Esophagus muscularis mucosa (tissue), 4 donors: ENCODE results near the gene RALGDS.

Experiments
- CTCF ChIP-seq, 3 experiments: fragments of 200-600 bp in 2 of 3; fragments of 450-650 bp in 1 of 3; sonication (generic) in 2 of 3; IDR thresholded peaks; one replicate each; pipeline ENCODE4 v1.5.1; 2017 to 2019; ENCODE audit warnings: antibody characterized with exemption in 3 of 3, mild to moderate bottlenecking in 2 of 3, moderate library complexity in 1 of 3
- EP300 ChIP-seq: sonication (generic); formaldehyde crosslinking; IDR thresholded peaks from one replicate; pipeline ENCODE4 v1.6.1; 2017; ENCODE audit warnings: antibody characterized with exemption
- POLR2A ChIP-seq: fragments of 450-650 bp; IDR thresholded peaks from one replicate; pipeline ENCODE4 v1.6.1; 2017; ENCODE audit warnings: antibody characterized with exemption, moderate library complexity, mild to moderate bottlenecking, low read depth
- POLR2AphosphoS5 ChIP-seq, 2 donors: sonication (generic); formaldehyde crosslinking; IDR thresholded peaks; one replicate each; pipeline ENCODE4 v1.6.1; 2017; ENCODE audit warnings: antibody characterized with exemption in 2 of 2

DNA sequence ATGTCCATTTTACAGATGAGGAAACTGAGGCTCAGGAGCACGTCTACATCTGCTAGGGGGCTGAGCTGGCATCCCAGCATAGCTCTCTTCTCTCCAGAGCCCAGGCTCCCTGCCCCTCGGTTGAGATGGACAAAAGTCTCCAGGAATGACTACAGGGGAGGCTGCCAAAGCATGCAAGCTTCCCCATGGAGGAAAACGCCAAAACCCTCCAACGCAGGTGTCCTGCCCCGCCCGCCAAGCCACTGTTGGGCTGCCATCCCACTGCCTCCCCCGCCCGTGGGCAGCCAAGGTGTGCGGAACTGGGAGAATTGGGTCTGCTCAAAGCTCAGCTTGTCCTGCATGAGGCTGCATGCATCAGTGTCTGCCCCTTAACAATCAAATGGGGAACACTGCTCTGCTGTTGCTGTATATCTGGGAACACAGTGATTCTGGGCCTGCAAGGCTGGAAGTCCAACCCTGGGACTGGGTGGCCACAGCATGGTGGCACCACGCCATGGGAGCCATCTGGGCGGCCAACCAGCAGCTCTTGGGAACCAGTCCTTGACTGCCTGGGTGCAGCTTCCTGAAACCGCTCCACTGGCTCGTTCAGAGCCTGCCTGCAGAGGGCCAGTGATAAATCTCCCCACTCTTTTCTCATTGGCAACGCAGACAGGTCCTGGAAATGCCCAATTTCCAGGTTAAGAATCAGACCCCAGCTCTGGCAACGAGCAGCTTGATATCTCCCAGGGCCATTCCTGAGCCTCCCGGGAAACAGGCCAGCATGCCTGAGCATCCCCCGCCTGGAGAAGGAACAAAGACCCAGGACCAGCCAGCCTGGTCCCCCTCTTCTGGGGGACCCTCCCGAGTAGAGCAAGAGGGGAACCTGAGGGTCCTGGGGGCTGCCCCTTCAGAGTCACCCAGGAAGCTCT, 3.5 kb downstream of the RALGDS start:
- TF ChIP-seq CTCF (IDR thresholded peaks at IDR 0.05) (no peak), EP300 (no peak), POLR2AphosphoS5 (IDR thresholded peaks at IDR 0.05) (no peak), POLR2A (no peak)
